ENCODE data around the gene CREB3L2. TPM values are rescaled to one million over a fixed set of nuclear protein-coding genes. Genes with fewer than 3 reads are reported as not detected.

Gene CREB3L2
- total and polyA plus RNA-seq, 10 of the 15 experiments (the other 5 are each of a cell fraction or from before 2014, with no cell fraction given), result 6.4 to 67.1 (median 26.2) TPM

GRCh38 chr7:137895301-137896221, 106.3 kb downstream of the CREB3L2 start (continued):
- TF ChIP-seq, protein P1, sequence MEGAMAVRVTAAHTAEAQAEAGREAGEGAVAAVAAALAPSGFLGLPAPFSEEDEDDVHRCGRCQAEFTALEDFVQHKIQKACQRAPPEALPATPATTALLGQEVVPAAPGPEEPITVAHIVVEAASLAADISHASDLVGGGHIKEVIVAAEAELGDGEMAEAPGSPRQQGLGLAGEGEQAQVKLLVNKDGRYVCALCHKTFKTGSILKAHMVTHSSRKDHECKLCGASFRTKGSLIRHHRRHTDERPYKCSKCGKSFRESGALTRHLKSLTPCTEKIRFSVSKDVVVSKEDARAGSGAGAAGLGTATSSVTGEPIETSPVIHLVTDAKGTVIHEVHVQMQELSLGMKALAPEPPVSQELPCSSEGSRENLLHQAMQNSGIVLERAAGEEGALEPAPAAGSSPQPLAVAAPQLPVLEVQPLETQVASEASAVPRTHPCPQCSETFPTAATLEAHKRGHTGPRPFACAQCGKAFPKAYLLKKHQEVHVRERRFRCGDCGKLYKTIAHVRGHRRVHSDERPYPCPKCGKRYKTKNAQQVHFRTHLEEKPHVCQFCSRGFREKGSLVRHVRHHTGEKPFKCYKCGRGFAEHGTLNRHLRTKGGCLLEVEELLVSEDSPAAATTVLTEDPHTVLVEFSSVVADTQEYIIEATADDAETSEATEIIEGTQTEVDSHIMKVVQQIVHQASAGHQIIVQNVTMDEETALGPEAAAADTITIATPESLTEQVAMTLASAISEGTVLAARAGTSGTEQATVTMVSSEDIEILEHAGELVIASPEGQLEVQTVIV (IDR thresholded peaks at IDR 0.05; ENCODE audit: borderline replicate concordance, partially characterized antibody), result no peak
- peak; percentile 90 for TF ChIP-seq ATF2 (IDR thresholded peaks at IDR 0.05; ENCODE audit: low read length)
- peak; percentile 86 for TF ChIP-seq JUND (IDR thresholded peaks at IDR 0.05; ENCODE audit: low read depth, low read length)
- peak; percentile 49; the same call in 1 of the 2 replicates for TF ChIP-seq GABPA (IDR thresholded peaks at IDR 0.05; ENCODE audit: low read depth)
- no peak for TF ChIP-seq ESRRA (IDR thresholded peaks at IDR 0.05; ENCODE audit: low read length)
- peak; percentile 39; the same call in 1 of the 2 replicates for TF ChIP-seq TCF12 (IDR thresholded peaks at IDR 0.05; ENCODE audit: low read depth, low read length)
- TF ChIP-seq IKZF2 (IDR thresholded peaks at IDR 0.05), result peak; percentile 73 to 79
- peak; percentile 73 for TF ChIP-seq IKZF1 (conservative IDR thresholded peaks at IDR 0.05)
- peak; percentile 61; the same call in 1 of the 2 replicates for TF ChIP-seq SMARCA5 (IDR thresholded peaks at IDR 0.05)
- peak; percentile 72 for TF ChIP-seq ATF7 (IDR thresholded peaks at IDR 0.05; ENCODE audit: low read depth)
- TF ChIP-seq ZBTB11 (CRISPR knock-in tag; IDR thresholded peaks at IDR 0.05), result no peak
- TF ChIP-seq, protein P2, sequence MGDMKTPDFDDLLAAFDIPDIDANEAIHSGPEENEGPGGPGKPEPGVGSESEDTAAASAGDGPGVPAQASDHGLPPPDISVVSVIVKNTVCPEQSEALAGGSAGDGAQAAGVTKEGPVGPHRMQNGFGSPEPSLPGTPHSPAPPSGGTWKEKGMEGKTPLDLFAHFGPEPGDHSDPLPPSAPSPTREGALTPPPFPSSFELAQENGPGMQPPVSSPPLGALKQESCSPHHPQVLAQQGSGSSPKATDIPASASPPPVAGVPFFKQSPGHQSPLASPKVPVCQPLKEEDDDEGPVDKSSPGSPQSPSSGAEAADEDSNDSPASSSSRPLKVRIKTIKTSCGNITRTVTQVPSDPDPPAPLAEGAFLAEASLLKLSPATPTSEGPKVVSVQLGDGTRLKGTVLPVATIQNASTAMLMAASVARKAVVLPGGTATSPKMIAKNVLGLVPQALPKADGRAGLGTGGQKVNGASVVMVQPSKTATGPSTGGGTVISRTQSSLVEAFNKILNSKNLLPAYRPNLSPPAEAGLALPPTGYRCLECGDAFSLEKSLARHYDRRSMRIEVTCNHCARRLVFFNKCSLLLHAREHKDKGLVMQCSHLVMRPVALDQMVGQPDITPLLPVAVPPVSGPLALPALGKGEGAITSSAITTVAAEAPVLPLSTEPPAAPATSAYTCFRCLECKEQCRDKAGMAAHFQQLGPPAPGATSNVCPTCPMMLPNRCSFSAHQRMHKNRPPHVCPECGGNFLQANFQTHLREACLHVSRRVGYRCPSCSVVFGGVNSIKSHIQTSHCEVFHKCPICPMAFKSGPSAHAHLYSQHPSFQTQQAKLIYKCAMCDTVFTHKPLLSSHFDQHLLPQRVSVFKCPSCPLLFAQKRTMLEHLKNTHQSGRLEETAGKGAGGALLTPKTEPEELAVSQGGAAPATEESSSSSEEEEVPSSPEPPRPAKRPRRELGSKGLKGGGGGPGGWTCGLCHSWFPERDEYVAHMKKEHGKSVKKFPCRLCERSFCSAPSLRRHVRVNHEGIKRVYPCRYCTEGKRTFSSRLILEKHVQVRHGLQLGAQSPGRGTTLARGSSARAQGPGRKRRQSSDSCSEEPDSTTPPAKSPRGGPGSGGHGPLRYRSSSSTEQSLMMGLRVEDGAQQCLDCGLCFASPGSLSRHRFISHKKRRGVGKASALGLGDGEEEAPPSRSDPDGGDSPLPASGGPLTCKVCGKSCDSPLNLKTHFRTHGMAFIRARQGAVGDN (IDR thresholded peaks at IDR 0.05), result peak; percentile 58
- peak; percentile 52 for TF ChIP-seq RELA (IDR thresholded peaks at IDR 0.05; ENCODE audit: borderline replicate concordance, partially characterized antibody)
- no peak for TF ChIP-seq NR2F1 (conservative IDR thresholded peaks at IDR 0.05)
- no peak for TF ChIP-seq NFYA (IDR thresholded peaks at IDR 0.05; ENCODE audit: borderline replicate concordance, low read depth, low read length)
- TF ChIP-seq CBX5 (IDR thresholded peaks at IDR 0.05; ENCODE audit: low read depth), result peak; percentile 64; the same call in 1 of the 2 replicates
- peak; percentile 99 for TF ChIP-seq JUNB (IDR thresholded peaks at IDR 0.05)
- no peak for TF ChIP-seq SMAD1 (IDR thresholded peaks at IDR 0.05; ENCODE audit: low read depth, partially characterized antibody)

Data from GM12878 (cell line).